MCF 10A (cell line): Measurements from ENCODE around the gene DENR. TPM values are rescaled to one million over a fixed set of nuclear protein-coding genes. Genes with fewer than 3 reads are reported as not detected.
"Not testable (repeated sequence)": the region's sequence is repeated elsewhere in the genome, so short reads cannot be mapped to it uniquely, and the experiment has no call there.

Experiments used
- BruUV-seq: library from RNA; stranded (reverse); fragments of 400-500 nt; replicated peaks from 2 replicates; lab custom pipeline; 2021; lab: Mats Ljungman, UMichigan
- CTCF ChIA-PET: fragments of 300-600 bp; sonication (Branson Sonifier 250); formaldehyde crosslinking; extraction: SDS; loops from one replicate; lab custom pipeline; 2021; ENCODE audit warnings: antibody characterized with exemption, inconsistent platforms; lab: Yijun Ruan, JAX
- POLR2A ChIA-PET: fragments of 300-600, 350-650 bp; sonication (Branson Sonifier 250); formaldehyde crosslinking; extraction: SDS; loops from one replicate; lab custom pipeline; 2020; ENCODE audit warnings: antibody characterized with exemption, inconsistent platforms; lab: Yijun Ruan, JAX
- DNase-seq: peaks from one replicate; pipeline ENCODE4 v3.0.0-alpha.2; 2018; ENCODE audit not compliant: unreplicated experiment
- H3K27ac Mint-ChIP-seq: one replicate; pipeline ENCODE4 v1.8.0; 2022; ENCODE audit warnings: mild to moderate bottlenecking, low read depth, mixed read lengths; ENCODE audit not compliant: unreplicated experiment
- H3K27me3 Mint-ChIP-seq: one replicate; pipeline ENCODE4 v1.8.0; 2022; ENCODE audit warnings: mixed read lengths; ENCODE audit not compliant: insufficient read depth, unreplicated experiment
- H3K36me3 Mint-ChIP-seq: one replicate; pipeline ENCODE4 v1.8.0; 2022; ENCODE audit warnings: mild to moderate bottlenecking, moderate library complexity, mixed read lengths; ENCODE audit not compliant: insufficient read depth, unreplicated experiment
- H3K4me1 Mint-ChIP-seq: one replicate; pipeline ENCODE4 v1.8.0; 2022; ENCODE audit warnings: mixed read lengths; ENCODE audit not compliant: insufficient read depth, unreplicated experiment
- H3K4me3 Mint-ChIP-seq: one replicate; pipeline ENCODE4 v1.8.0; 2022; ENCODE audit warnings: mild to moderate bottlenecking, moderate library complexity, mixed read lengths; ENCODE audit not compliant: unreplicated experiment
- H3K9me3 Mint-ChIP-seq: one replicate; pipeline ENCODE4 v1.8.0; 2022; ENCODE audit warnings: mixed read lengths; ENCODE audit not compliant: unreplicated experiment
- intact Hi-C: fragments of 100-400 bp; cut with micrococcal nuclease; formaldehyde crosslinking; loops from 2 replicates; pipeline ENCODE4 v1.14.1; 2022
- total RNA-seq: library from RNA; stranded (reverse); gene quantifications from 2 replicates; pipeline ENCODE4 v1.2.3, GENCODE V29; 2022
- TF ChIP-seq, protein P1 (sequence below): fragments of 200-600 bp; IDR thresholded peaks from one replicate; pipeline ENCODE4 v1.8.0; 2022; ENCODE audit warnings: antibody characterized with exemption, mild to moderate bottlenecking; ENCODE audit not compliant: unreplicated experiment

The DENR gene
- total RNA-seq, 1 experiment from 2014 or later, result 104 TPM

DNA sequence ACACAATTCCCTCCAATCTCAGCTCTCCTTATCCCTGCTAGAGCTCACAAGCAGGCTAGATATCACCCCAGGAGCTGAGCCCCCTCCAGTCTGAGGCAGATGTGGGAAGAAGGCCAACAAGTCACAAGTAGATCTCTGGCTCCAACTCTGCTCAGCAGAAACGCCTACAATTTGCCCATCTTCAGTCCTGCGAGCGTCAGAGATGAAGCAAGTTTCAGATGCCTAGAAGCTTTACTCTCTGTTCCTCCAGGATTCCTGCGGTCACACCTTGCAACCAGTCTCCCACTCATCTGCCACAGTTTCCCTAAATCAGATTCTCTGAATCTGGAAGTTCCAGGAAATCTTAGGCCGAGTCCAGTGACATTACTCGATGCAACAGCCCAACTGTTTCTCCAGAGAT is 37.4 kb upstream of the DENR start:
- H3K9me3 Mint-ChIP-seq, H3K4me3 Mint-ChIP-seq, POLR2A ChIA-PET, H3K36me3 Mint-ChIP-seq, CTCF ChIA-PET, intact Hi-C loops, H3K4me1 Mint-ChIP-seq, DNase-seq, H3K27ac Mint-ChIP-seq, BruUV-seq: not testable (repeated sequence)
- H3K27me3 Mint-ChIP-seq, result peaks cover 17% of the 10 kb centered on the region

DNA sequence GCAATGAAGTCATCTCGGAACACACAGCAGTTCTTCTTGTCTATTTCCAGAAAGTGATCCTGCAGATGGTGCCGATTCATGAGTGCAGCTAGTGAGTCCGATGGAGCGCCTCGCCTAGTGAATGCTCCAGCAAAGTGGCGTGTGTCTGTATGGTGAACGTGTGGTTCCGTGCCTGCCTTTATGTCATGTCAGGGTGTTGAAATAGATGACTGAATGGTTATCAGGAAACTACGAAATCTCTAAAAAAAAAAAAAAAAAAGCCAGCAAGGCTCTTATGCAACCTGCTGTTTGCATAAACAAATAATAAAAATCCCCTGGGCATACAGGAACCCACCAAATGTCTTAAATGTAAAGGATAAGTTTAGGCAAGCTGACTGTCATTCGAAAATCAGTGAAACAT is 36.0 kb upstream of the DENR start, which contains the start of gene HCAR3:
Gene HCAR3 (minus strand): TSS at position 154 of the 400 bp plus-strand sequence. CDS start 74 bp downstream, at position 80.
- peak; percentile 56 for DNase-seq
- H3K27me3 Mint-ChIP-seq, H3K27ac Mint-ChIP-seq, intact Hi-C loops, H3K4me3 Mint-ChIP-seq, CTCF ChIA-PET, BruUV-seq, H3K4me1 Mint-ChIP-seq, H3K9me3 Mint-ChIP-seq, H3K36me3 Mint-ChIP-seq, POLR2A ChIA-PET: not testable (repeated sequence)

DNA sequence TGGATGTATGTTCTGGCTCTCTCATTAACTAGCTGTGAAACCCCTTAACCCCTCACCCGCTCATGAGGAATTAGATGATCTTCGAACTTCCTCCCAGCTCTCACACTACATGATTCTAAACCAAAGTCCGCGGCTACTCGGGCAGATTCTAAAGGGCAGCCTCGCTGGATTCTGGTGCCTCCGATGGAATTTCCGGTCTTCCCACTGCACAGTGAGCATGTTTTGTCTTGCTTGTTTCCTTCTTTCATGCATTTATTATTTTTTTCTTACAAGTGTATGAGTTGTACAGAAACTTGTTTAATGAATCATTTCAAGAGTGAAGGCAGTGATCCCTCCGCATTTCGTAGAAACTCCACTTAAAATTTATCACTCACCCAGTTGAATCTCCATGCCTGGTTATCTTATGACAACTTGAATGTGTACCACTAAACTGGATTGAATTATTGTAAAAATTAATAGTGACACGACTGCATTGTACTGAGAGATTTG is 31.5 kb upstream of the DENR start:
- no peaks in the 10 kb centered on the region for H3K9me3 Mint-ChIP-seq
- POLR2A ChIA-PET, result interaction anchor here (0.7 to 1.6 kb wide), 7 partner anchors 16 to 253 kb away, joined by 3 to 7 read pairs (median 5); partner anchors contain the start of genes DENR, KNTC1 and RSRC2
- H3K27ac Mint-ChIP-seq, result peak overlapping the region; percentile 85
- H3K4me1 Mint-ChIP-seq, result peaks cover 13% of the 10 kb centered on the region
- peak; percentile 82 for DNase-seq
- intact Hi-C loops, result no loop called here
- H3K27me3 Mint-ChIP-seq, result no peaks in the 10 kb centered on the region
- H3K36me3 Mint-ChIP-seq, result no peaks in the 10 kb centered on the region
- TF ChIP-seq, protein P1, sequence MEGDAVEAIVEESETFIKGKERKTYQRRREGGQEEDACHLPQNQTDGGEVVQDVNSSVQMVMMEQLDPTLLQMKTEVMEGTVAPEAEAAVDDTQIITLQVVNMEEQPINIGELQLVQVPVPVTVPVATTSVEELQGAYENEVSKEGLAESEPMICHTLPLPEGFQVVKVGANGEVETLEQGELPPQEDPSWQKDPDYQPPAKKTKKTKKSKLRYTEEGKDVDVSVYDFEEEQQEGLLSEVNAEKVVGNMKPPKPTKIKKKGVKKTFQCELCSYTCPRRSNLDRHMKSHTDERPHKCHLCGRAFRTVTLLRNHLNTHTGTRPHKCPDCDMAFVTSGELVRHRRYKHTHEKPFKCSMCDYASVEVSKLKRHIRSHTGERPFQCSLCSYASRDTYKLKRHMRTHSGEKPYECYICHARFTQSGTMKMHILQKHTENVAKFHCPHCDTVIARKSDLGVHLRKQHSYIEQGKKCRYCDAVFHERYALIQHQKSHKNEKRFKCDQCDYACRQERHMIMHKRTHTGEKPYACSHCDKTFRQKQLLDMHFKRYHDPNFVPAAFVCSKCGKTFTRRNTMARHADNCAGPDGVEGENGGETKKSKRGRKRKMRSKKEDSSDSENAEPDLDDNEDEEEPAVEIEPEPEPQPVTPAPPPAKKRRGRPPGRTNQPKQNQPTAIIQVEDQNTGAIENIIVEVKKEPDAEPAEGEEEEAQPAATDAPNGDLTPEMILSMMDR, result no peak
- BruUV-seq, result no TSS peak
- CTCF ChIA-PET, result interaction anchor here (1.0 kb wide), 1 partner anchor 84 kb away, joined by 3 read pairs; no protein-coding TSS in a partner anchor
- peak overlapping the region; percentile 5 for H3K4me3 Mint-ChIP-seq

DNA sequence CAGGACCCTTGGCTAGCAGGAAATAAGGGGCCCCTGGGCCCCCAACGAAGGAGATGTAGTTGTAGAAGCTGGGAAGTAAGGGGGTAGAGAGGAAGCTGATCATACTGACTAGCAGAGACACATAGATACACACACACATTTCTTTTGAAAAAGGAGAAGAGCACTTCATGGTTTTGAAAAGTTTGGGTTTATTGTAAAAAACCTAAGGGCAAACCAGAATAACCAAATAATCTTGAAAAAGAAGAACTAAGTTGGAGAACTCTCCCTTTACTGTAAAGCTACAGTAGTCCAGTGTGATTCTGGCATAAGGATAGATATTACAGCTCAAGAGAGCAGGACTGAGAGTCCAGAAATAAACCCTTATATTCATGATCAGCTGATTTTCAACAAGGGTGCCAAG is 30.2 kb upstream of the DENR start:
- DNase-seq, result no peak
- Mint-ChIP-seq H3K4me3 (no peak overlapping the region), H3K4me1 (peaks cover 16% of the 10 kb centered on the region), H3K27ac (peak overlapping the region; percentile 85), H3K9me3 (no peaks in the 10 kb centered on the region), H3K36me3 (no peaks in the 10 kb centered on the region), H3K27me3 (no peaks in the 10 kb centered on the region)
- BruUV-seq, result no TSS peak
- TF ChIP-seq, protein P1, result no peak
- POLR2A ChIA-PET, result interaction anchor here (0.6 kb wide), 1 partner anchor 13 kb away, joined by 4 read pairs; no protein-coding TSS in a partner anchor
- intact Hi-C loops, result no loop called here
- CTCF ChIA-PET, result interaction anchor here (0.6 to 0.8 kb wide), 3 partner anchors 30 to 85 kb away, joined by 3 to 6 read pairs (median 3); partner anchors contain the start of gene DENR

DNA sequence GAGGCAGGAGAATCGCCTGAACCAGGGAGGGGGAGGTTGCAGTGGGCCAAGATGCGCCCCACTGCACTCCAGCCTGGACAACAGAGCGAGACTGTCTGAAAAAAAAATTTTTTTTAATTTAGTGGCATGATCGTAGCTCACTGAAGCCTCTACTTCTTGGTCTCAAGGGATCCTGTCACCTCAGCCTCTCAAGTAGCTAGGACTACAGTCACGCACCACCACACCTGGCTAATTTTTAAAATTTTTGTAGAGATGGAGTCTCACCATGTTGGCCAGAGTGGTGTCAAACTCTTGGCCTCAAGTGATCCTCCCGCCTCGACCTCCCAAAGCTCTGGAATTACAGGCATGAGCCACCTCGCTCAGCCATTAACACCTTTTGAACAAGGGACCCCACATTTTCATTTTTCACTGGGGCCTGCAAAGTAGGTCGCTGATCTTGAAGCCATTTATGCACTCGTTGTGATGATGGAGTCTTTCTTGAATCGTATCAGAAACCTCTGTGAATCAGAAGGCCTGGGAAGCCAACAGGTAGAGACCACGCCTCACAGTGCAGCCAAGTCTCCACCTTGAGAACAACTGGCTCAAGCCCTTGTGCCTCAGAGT is 27.9 kb upstream of the DENR start:
- H3K4me3 Mint-ChIP-seq, result no peak overlapping the region
- H3K27ac Mint-ChIP-seq, result no peak overlapping the region
- TF ChIP-seq, protein P1, result no peak
- no peaks in the 10 kb centered on the region for H3K9me3 Mint-ChIP-seq
- ChIA-PET CTCF (interaction anchor here (0.6 to 1.9 kb wide), 3 partner anchors 27 to 233 kb away, joined by 3 to 5 read pairs (median 4); no protein-coding TSS in a partner anchor), POLR2A (interaction anchor here (0.6 to 1.9 kb wide), 5 partner anchors 11 to 226 kb away, joined by 3 to 4 read pairs (median 3); no protein-coding TSS in a partner anchor)
- no peaks in the 10 kb centered on the region for H3K36me3 Mint-ChIP-seq
- BruUV-seq, result no TSS peak
- peaks cover 16% of the 10 kb centered on the region for H3K4me1 Mint-ChIP-seq
- DNase-seq, result no peak
- H3K27me3 Mint-ChIP-seq, result no peaks in the 10 kb centered on the region
- intact Hi-C loops, result no loop called here
